Activated CD8-positive, alpha-beta memory T cell treated with anti-CD3 and anti-CD28 coated beads, Interleukin-2, amount 50 U/mL, for 48 hours (primary cell): ENCODE measurements around the gene ARID1B.

ENCODE experiments used
- DNase-seq: peaks from one replicate; pipeline ENCODE4 v3.0.0-alpha.2; 2020

ARID1B gene

GRCh38 chr6:157201083-157201482 is 423.9 kb downstream of the ARID1B start:
- no peak for DNase-seq

- no peak for DNase-seq
Observed at GRCh38 chr6:157203312-157203744, 426.1 kb downstream of the ARID1B start.

GRCh38 chr6:157203764-157204163 is 426.6 kb downstream of the ARID1B start:
- no peak for DNase-seq

GRCh38 chr6:157205473-157206358 is 428.5 kb downstream of the ARID1B start:
- no peak for DNase-seq

GRCh38 chr6:157206359-157206815 is 429.2 kb downstream of the ARID1B start:
- no peak for DNase-seq

GRCh38 chr6:157207521-157208076 is 430.4 kb downstream of the ARID1B start:
- no peak for DNase-seq

GRCh38 chr6:157209865-157210530 is 432.8 kb downstream of the ARID1B start:
- no peak for DNase-seq

- DNase-seq = no peak
Observed at GRCh38 chr6:157210954-157211353, 433.8 kb downstream of the ARID1B start.

- no peak for DNase-seq
Observed at GRCh38 chr6:157211603-157212455, 434.7 kb downstream of the ARID1B start.

- DNase-seq = no peak
Observed at GRCh38 chr6:157213426-157213825, 436.2 kb downstream of the ARID1B start.

GRCh38 chr6:157213907-157214565 is 436.9 kb downstream of the ARID1B start:
- DNase-seq = no peak

GRCh38 chr6:157215717-157216116 is 438.5 kb downstream of the ARID1B start:
- DNase-seq = no peak

GRCh38 chr6:157216570-157216969 is 439.4 kb downstream of the ARID1B start:
- no peak for DNase-seq

GRCh38 chr6:157217198-157217893 is 440.2 kb downstream of the ARID1B start:
- no peak for DNase-seq

- DNase-seq = peak; percentile 52
Observed at GRCh38 chr6:157217894-157218370, 440.8 kb downstream of the ARID1B start.

GRCh38 chr6:157218371-157219198 is 441.4 kb downstream of the ARID1B start:
- peak; percentile 49 for DNase-seq

- peak; percentile 40 for DNase-seq
Observed at GRCh38 chr6:157219201-157220200, 442.3 kb downstream of the ARID1B start.

GRCh38 chr6:157220485-157220884 is 443.3 kb downstream of the ARID1B start:
- DNase-seq = peak; percentile 44
